ENCODE results near the gene RBMX2.
"Not testable (repeated sequence)": the region's sequence is repeated elsewhere in the genome, so short reads cannot be mapped to it uniquely, and the experiment has no call there.

The RBMX2 gene

GRCh38 chrX:130413415-130413814 is 11.6 kb downstream of the RBMX2 start:
- FAIRE-seq (no peak), DNase-seq (ENCODE audit: insufficient read length, low spot score) (no peak)
- TF ChIP-seq POLR2AphosphoS5 (IDR thresholded peaks at IDR 0.05; ENCODE audit: low read depth, low read length), result no peak
- no peak for TF ChIP-seq POLR2A (IDR thresholded peaks at IDR 0.05; ENCODE audit: low read depth, low read length)
- no peak for TF ChIP-seq PAX5 (IDR thresholded peaks at IDR 0.05; ENCODE audit: insufficient read depth, low read length, severe bottlenecking)
- TF ChIP-seq TAF1 (IDR thresholded peaks at IDR 0.05; ENCODE audit: low read depth, low read length), result no peak
- TF ChIP-seq POU2F2 (IDR thresholded peaks at IDR 0.05; ENCODE audit: low read depth, low read length), result no peak
- TF ChIP-seq SPI1 (IDR thresholded peaks at IDR 0.05; ENCODE audit: low read depth, low read length), result no peak

- TF ChIP-seq POU2F2 (IDR thresholded peaks at IDR 0.05; ENCODE audit: low read depth, low read length), result no peak
- no peak for TF ChIP-seq POLR2A (IDR thresholded peaks at IDR 0.05; ENCODE audit: low read depth, low read length)
- no peak for TF ChIP-seq SPI1 (IDR thresholded peaks at IDR 0.05; ENCODE audit: low read depth, low read length)
- TF ChIP-seq PAX5 (IDR thresholded peaks at IDR 0.05; ENCODE audit: insufficient read depth, low read length, severe bottlenecking), result no peak
- TF ChIP-seq POLR2AphosphoS5 (IDR thresholded peaks at IDR 0.05; ENCODE audit: low read depth, low read length), result no peak
- TF ChIP-seq TAF1 (IDR thresholded peaks at IDR 0.05; ENCODE audit: low read depth, low read length), result no peak
- FAIRE-seq, result peak; percentile 86
- no peak for DNase-seq (ENCODE audit: insufficient read length, low spot score)
Observed at GRCh38 chrX:130414800-130415199, 13.0 kb downstream of the RBMX2 start.

GRCh38 chrX:130415201-130415600 is 13.4 kb downstream of the RBMX2 start:
- peak; percentile 85 for FAIRE-seq
- no peak for TF ChIP-seq POU2F2 (IDR thresholded peaks at IDR 0.05; ENCODE audit: low read depth, low read length)
- TF ChIP-seq POLR2A (IDR thresholded peaks at IDR 0.05; ENCODE audit: low read depth, low read length), result no peak
- no peak for TF ChIP-seq PAX5 (IDR thresholded peaks at IDR 0.05; ENCODE audit: insufficient read depth, low read length, severe bottlenecking)
- TF ChIP-seq POLR2AphosphoS5 (IDR thresholded peaks at IDR 0.05; ENCODE audit: low read depth, low read length), result no peak
- no peak for TF ChIP-seq TAF1 (IDR thresholded peaks at IDR 0.05; ENCODE audit: low read depth, low read length)
- no peak for TF ChIP-seq SPI1 (IDR thresholded peaks at IDR 0.05; ENCODE audit: low read depth, low read length)
- no peak for DNase-seq (ENCODE audit: insufficient read length, low spot score)

- peak; percentile 52 for FAIRE-seq
- DNase-seq (ENCODE audit: insufficient read length, low spot score), result no peak
- no peak; the same call in 1 of the 2 replicates for TF ChIP-seq SPI1 (IDR thresholded peaks at IDR 0.05; ENCODE audit: low read depth, low read length)
- TF ChIP-seq TAF1 (IDR thresholded peaks at IDR 0.05; ENCODE audit: low read depth, low read length), result no peak
- TF ChIP-seq PAX5 (IDR thresholded peaks at IDR 0.05; ENCODE audit: insufficient read depth, low read length, severe bottlenecking), result no peak
- TF ChIP-seq POLR2AphosphoS5 (IDR thresholded peaks at IDR 0.05; ENCODE audit: low read depth, low read length), result no peak
- TF ChIP-seq POU2F2 (IDR thresholded peaks at IDR 0.05; ENCODE audit: low read depth, low read length), result no peak
- no peak for TF ChIP-seq POLR2A (IDR thresholded peaks at IDR 0.05; ENCODE audit: low read depth, low read length)
Observed at GRCh38 chrX:130416785-130417184, 15.0 kb downstream of the RBMX2 start.

GRCh38 chrX:130418066-130418465 is 16.3 kb downstream of the RBMX2 start:
- TF ChIP-seq SPI1 (IDR thresholded peaks at IDR 0.05; ENCODE audit: low read depth, low read length) (no peak), TAF1 (IDR thresholded peaks at IDR 0.05; ENCODE audit: low read depth, low read length) (no peak), POLR2AphosphoS5 (IDR thresholded peaks at IDR 0.05; ENCODE audit: low read depth, low read length) (no peak), PAX5 (IDR thresholded peaks at IDR 0.05; ENCODE audit: insufficient read depth, low read length, severe bottlenecking) (no peak), POU2F2 (IDR thresholded peaks at IDR 0.05; ENCODE audit: low read depth, low read length) (no peak), POLR2A (IDR thresholded peaks at IDR 0.05; ENCODE audit: low read depth, low read length) (no peak)
- FAIRE-seq (peak; percentile 81), DNase-seq (ENCODE audit: insufficient read length, low spot score) (no peak)

GRCh38 chrX:130418740-130419139 is 17.0 kb downstream of the RBMX2 start:
- DNase-seq (ENCODE audit: insufficient read length, low spot score), result no peak
- TF ChIP-seq POLR2A (IDR thresholded peaks at IDR 0.05; ENCODE audit: low read depth, low read length), result no peak
- no peak for TF ChIP-seq POU2F2 (IDR thresholded peaks at IDR 0.05; ENCODE audit: low read depth, low read length)
- no peak for TF ChIP-seq TAF1 (IDR thresholded peaks at IDR 0.05; ENCODE audit: low read depth, low read length)
- no peak for TF ChIP-seq PAX5 (IDR thresholded peaks at IDR 0.05; ENCODE audit: insufficient read depth, low read length, severe bottlenecking)
- no peak for TF ChIP-seq SPI1 (IDR thresholded peaks at IDR 0.05; ENCODE audit: low read depth, low read length)
- TF ChIP-seq POLR2AphosphoS5 (IDR thresholded peaks at IDR 0.05; ENCODE audit: low read depth, low read length), result no peak
- no peak for FAIRE-seq

GRCh38 chrX:130419263-130419662 is 17.5 kb downstream of the RBMX2 start:
- no peak for DNase-seq (ENCODE audit: insufficient read length, low spot score)
- TF ChIP-seq POLR2A (IDR thresholded peaks at IDR 0.05; ENCODE audit: low read depth, low read length) (no peak), PAX5 (IDR thresholded peaks at IDR 0.05; ENCODE audit: insufficient read depth, low read length, severe bottlenecking) (no peak), POU2F2 (IDR thresholded peaks at IDR 0.05; ENCODE audit: low read depth, low read length) (no peak), POLR2AphosphoS5 (IDR thresholded peaks at IDR 0.05; ENCODE audit: low read depth, low read length) (no peak), TAF1 (IDR thresholded peaks at IDR 0.05; ENCODE audit: low read depth, low read length) (no peak), SPI1 (IDR thresholded peaks at IDR 0.05; ENCODE audit: low read depth, low read length) (no peak)
- no peak for FAIRE-seq

GRCh38 chrX:130426531-130426930 is 24.7 kb downstream of the RBMX2 start:
- no peak for FAIRE-seq
- TF ChIP-seq PAX5 (IDR thresholded peaks at IDR 0.05; ENCODE audit: insufficient read depth, low read length, severe bottlenecking) (no peak), POLR2AphosphoS5 (IDR thresholded peaks at IDR 0.05; ENCODE audit: low read depth, low read length) (no peak), TAF1 (IDR thresholded peaks at IDR 0.05; ENCODE audit: low read depth, low read length) (no peak)
- DNase-seq (ENCODE audit: insufficient read length, low spot score), result no peak

GRCh38 chrX:130429236-130429635 is 27.4 kb downstream of the RBMX2 start:
- DNase-seq (ENCODE audit: insufficient read length, low spot score); FAIRE-seq: not testable (repeated sequence)

- DNase-seq (ENCODE audit: insufficient read length, low spot score) (no peak), FAIRE-seq (no peak)
- no peak for TF ChIP-seq POU2F2 (IDR thresholded peaks at IDR 0.05; ENCODE audit: low read depth, low read length)
- TF ChIP-seq POLR2A (IDR thresholded peaks at IDR 0.05; ENCODE audit: low read depth, low read length), result no peak
- no peak for TF ChIP-seq SPI1 (IDR thresholded peaks at IDR 0.05; ENCODE audit: low read depth, low read length)
- TF ChIP-seq PAX5 (IDR thresholded peaks at IDR 0.05; ENCODE audit: insufficient read depth, low read length, severe bottlenecking), result no peak
- TF ChIP-seq TAF1 (IDR thresholded peaks at IDR 0.05; ENCODE audit: low read depth, low read length), result no peak
- no peak for TF ChIP-seq POLR2AphosphoS5 (IDR thresholded peaks at IDR 0.05; ENCODE audit: low read depth, low read length)
Observed at GRCh38 chrX:130435937-130436336, 34.1 kb downstream of the RBMX2 start.

- DNase-seq (ENCODE audit: insufficient read length, low spot score); FAIRE-seq: not testable (repeated sequence)
Observed at GRCh38 chrX:130437996-130438395, 36.2 kb downstream of the RBMX2 start.

Measured in GM12891 (cell line).